H7 (cell line): Measurements from ENCODE around the gene MRPL4. TPM values are rescaled to one million over a fixed set of nuclear protein-coding genes. Genes with fewer than 3 reads are reported as not detected.
"Not testable (repeated sequence)": the region's sequence is repeated elsewhere in the genome, so short reads cannot be mapped to it uniquely, and the experiment has no call there.

Source experiments
- DNase-seq: peaks from one replicate; pipeline ENCODE4 v3.0.0; 2012
- H3K27me3 ChIP-seq: 2 replicates; pipeline ENCODE4 v1.6.0; 2011; ENCODE audit warnings: mild to moderate bottlenecking, low read length; ENCODE audit not compliant: control insufficient read depth, insufficient read depth
- H3K36me3 ChIP-seq: replicated peaks from 2 replicates; pipeline ENCODE4 v1.5.1; 2011; ENCODE audit warnings: low read length; ENCODE audit not compliant: control insufficient read depth, insufficient read depth
- H3K4me3 ChIP-seq: 2 replicates; pipeline ENCODE4 v1.5.1; 2011; ENCODE audit warnings: low read depth, mild to moderate bottlenecking, control low read depth, low read length, moderate library complexity; ENCODE audit not compliant: insufficient read depth
- total RNA-seq: library from RNA; depleted of rRNA; stranded (reverse); fragments of >200 nt; shearing (Covaris generic); gene quantifications from 2 replicates; pipeline ENCODE4 v1.2.3, GENCODE V29; 2014

The MRPL4 gene
- total RNA-seq, 1 experiment from 2014 or later: 174 TPM

- H3K27me3 ChIP-seq: peaks cover 22% of the 10 kb centered on the region
- DNase-seq: no peak
- no peaks in the 10 kb centered on the region for H3K36me3 ChIP-seq
- no peak overlapping the region for H3K4me3 ChIP-seq
These were observed 14.7 kb downstream of the MRPL4 start for GRCh38 chr19:10266706-10267105.

GRCh38 chr19:10268071-10268470, 16.1 kb downstream of the MRPL4 start:
- Histone ChIP-seq H3K27me3 (peaks cover 31% of the 10 kb centered on the region), H3K36me3 (no peaks in the 10 kb centered on the region), H3K4me3 (no peak overlapping the region)
- DNase-seq: no peak

GRCh38 chr19:10269333-10270179, 17.5 kb downstream of the MRPL4 start:
- H3K4me3 ChIP-seq: peak overlapping the region; percentile 40
- H3K27me3 ChIP-seq: peaks cover 31% of the 10 kb centered on the region
- no peaks in the 10 kb centered on the region for H3K36me3 ChIP-seq
- DNase-seq: peak; percentile 94

GRCh38 chr19:10270180-10270615, 18.2 kb downstream of the MRPL4 start:
- Histone ChIP-seq H3K4me3 (peak overlapping the region; percentile 40), H3K27me3 (peaks cover 31% of the 10 kb centered on the region)

GRCh38 chr19:10270616-10271394, 18.8 kb downstream of the MRPL4 start, which contains the start of gene ICAM1:
Gene ICAM1, plus strand, starts transcription at chr19:10271120. Its CDS starts 40 bp downstream, at chr19:10271160.
- peak within 1 kb of the TSS; percentile 40 for H3K4me3 ChIP-seq
- peaks cover 31% of the 10 kb centered on the region for H3K27me3 ChIP-seq
- peak; percentile 93 for DNase-seq
- no peaks in the 10 kb centered on the region for H3K36me3 ChIP-seq

More at GRCh38 chr19:10270180-10270615, 18.2 kb downstream of the MRPL4 start:
- DNase-seq: peak; percentile 77
- no peaks in the 10 kb centered on the region for H3K36me3 ChIP-seq

GRCh38 chr19:10271543-10272086, 19.6 kb downstream of the MRPL4 start:
- peaks cover 31% of the 10 kb centered on the region for H3K27me3 ChIP-seq
- no peaks in the 10 kb centered on the region for H3K36me3 ChIP-seq
- peak; percentile 47 for DNase-seq
- no peak overlapping the region for H3K4me3 ChIP-seq

- Histone ChIP-seq H3K4me3 (no peak overlapping the region), H3K27me3 (peaks cover 29% of the 10 kb centered on the region), H3K36me3 (no peaks in the 10 kb centered on the region)
- DNase-seq: peak; percentile 22
These were observed 22.6 kb downstream of the MRPL4 start for GRCh38 chr19:10274589-10274988.

- DNase-seq: no peak
- H3K4me3 ChIP-seq: no peak overlapping the region
- no peaks in the 10 kb centered on the region for H3K36me3 ChIP-seq
- no peaks in the 10 kb centered on the region for H3K27me3 ChIP-seq
These were observed 26.0 kb downstream of the MRPL4 start for GRCh38 chr19:10277795-10278589.

GRCh38 chr19:10278935-10279334, 26.9 kb downstream of the MRPL4 start:
- H3K36me3 ChIP-seq: no peaks in the 10 kb centered on the region
- no peak overlapping the region for H3K4me3 ChIP-seq
- H3K27me3 ChIP-seq: no peaks in the 10 kb centered on the region
- no peak for DNase-seq

- Histone ChIP-seq H3K4me3 (no peak overlapping the region), H3K27me3 (no peaks in the 10 kb centered on the region), H3K36me3 (no peaks in the 10 kb centered on the region)
- DNase-seq: peak; percentile 15
These were observed 27.9 kb downstream of the MRPL4 start for GRCh38 chr19:10279737-10280442.

- H3K4me3 ChIP-seq: not testable (repeated sequence)
These were observed 30.0 kb downstream of the MRPL4 start for GRCh38 chr19:10282043-10282442.

GRCh38 chr19:10283301-10284064, 31.5 kb downstream of the MRPL4 start:
- Histone ChIP-seq H3K27me3 (peaks cover 17% of the 10 kb centered on the region), H3K36me3 (no peaks in the 10 kb centered on the region)
- DNase-seq: peak; percentile 29

More at GRCh38 chr19:10282043-10282442, 30.0 kb downstream of the MRPL4 start:
- not testable (repeated sequence) for DNase-seq, H3K36me3 ChIP-seq, H3K27me3 ChIP-seq

More at GRCh38 chr19:10283301-10284064, 31.5 kb downstream of the MRPL4 start:
- no peak overlapping the region for H3K4me3 ChIP-seq
